C4-2B (cell line): ENCODE results near the gene GLT1D1.

Experiments
- CTCF ChIP-seq: fragments of 450-650 bp; conservative IDR thresholded peaks from 2 replicates; pipeline ENCODE4 v1.5.1; 2017; ENCODE audit warnings: mild to moderate bottlenecking
- ZFX ChIP-seq: fragments of 450-650 bp; IDR thresholded peaks from 2 replicates; pipeline ENCODE4 v1.6.1; 2017

GRCh38 chr12:128992116-128992515 is 138.8 kb downstream of the GLT1D1 start:
- no peak for TF ChIP-seq CTCF
- TF ChIP-seq ZFX, result no peak
